Gastroesophageal sphincter (tissue), 4 donors: Measurements from ENCODE around the gene P3H2. TPM values are rescaled to one million over a fixed set of nuclear protein-coding genes. Genes with fewer than 3 reads are reported as not detected.

Source experiments
- ATAC-seq: fragments of 150-250 bp; one replicate; pipeline ENCODE4 v1.9.1; 2016; ENCODE audit warnings: mild to moderate bottlenecking, moderate library complexity
- H3K27ac ChIP-seq, 4 donors: fragments of 200-600 bp; sonication (generic) in 3 of 4; 1 replicate in 3 of 4; 2 replicates in 1 of 4; pipeline ENCODE4 v1.5.1; 2016 to 2019
- H3K27me3 ChIP-seq: fragments of 200-600 bp; sonication (generic); one replicate; pipeline ENCODE4 v1.5.1; 2019
- H3K36me3 ChIP-seq, 2 donors: fragments of 200-600 bp; sonication (generic); one replicate each; pipeline ENCODE4 v1.5.1; 2019; ENCODE audit warnings: control low read depth in 1 of 2
- H3K4me1 ChIP-seq, 3 donors: fragments of 200-600 bp; sonication (generic); 1 replicate in 2 of 3; 2 replicates in 1 of 3; pipeline ENCODE4 v1.5.1; 2016 to 2019; ENCODE audit warnings: control low read depth in 2 of 3
- H3K4me3 ChIP-seq, 2 donors: fragments of 200-600 bp; sonication (generic); one replicate each; pipeline ENCODE4 v1.5.1; 2019; ENCODE audit warnings: mild to moderate bottlenecking in 1 of 2, moderate library complexity in 1 of 2
- H3K9me3 ChIP-seq, 3 donors: fragments of 200-600 bp; sonication (generic); one replicate each; pipeline ENCODE4 v1.5.1; 2017 to 2019; ENCODE audit warnings: control low read depth in 2 of 3
- CTCF ChIP-seq, 4 experiments: fragments of 200-600 bp in 2 of 4; fragments of 450-650 bp in 2 of 4; sonication (generic) in 1 of 4; IDR thresholded peaks; one replicate each; pipeline ENCODE4 v1.5.1; 2017 to 2019; ENCODE audit warnings: antibody characterized with exemption in 4 of 4, mild to moderate bottlenecking in 2 of 4, moderate library complexity in 2 of 4
- EP300 ChIP-seq: sonication (generic); formaldehyde crosslinking; IDR thresholded peaks from one replicate; pipeline ENCODE4 v1.6.1; 2017; ENCODE audit warnings: antibody characterized with exemption, mild to moderate bottlenecking
- POLR2A ChIP-seq, 2 donors: fragments of 450-650 bp; IDR thresholded peaks; one replicate each; pipeline ENCODE4 v1.6.1; 2017; ENCODE audit warnings: antibody characterized with exemption in 2 of 2, mild to moderate bottlenecking in 2 of 2, moderate library complexity in 1 of 2
- POLR2AphosphoS5 ChIP-seq: sonication (generic); formaldehyde crosslinking; IDR thresholded peaks from one replicate; pipeline ENCODE4 v1.6.1; 2017; ENCODE audit warnings: antibody characterized with exemption
- WGBS, 2 donors: methylation state at CpG; one replicate each; pipeline ENCODE4 v1.1.5; 2018; ENCODE audit warnings: low coverage in 1 of 2; 5-methylcytosine and 5-hydroxymethylcytosine counted together
- total RNA-seq, 4 donors: library from RNA; depleted of rRNA; stranded (reverse); fragments of >200 nt; gene quantifications; one replicate each; pipeline ENCODE4 v1.1.0, GENCODE V29; 2016

Gene P3H2
- total RNA-seq, 4 donors from 2014 or later = 10.6 to 55.9 (median 36.2) TPM

- Histone ChIP-seq H3K4me1 (no peaks in the 10 kb centered on the region), H3K36me3 (no peaks in the 10 kb centered on the region), H3K9me3 (no peaks in the 10 kb centered on the region), H3K27ac (no peak overlapping the region), H3K4me3 (no peak overlapping the region), H3K27me3 (no peaks in the 10 kb centered on the region)
- no peak for TF ChIP-seq POLR2AphosphoS5
- TF ChIP-seq CTCF (IDR thresholded peaks at IDR 0.05) = no peak
- no peak for TF ChIP-seq POLR2A (IDR thresholded peaks at IDR 0.05)
- TF ChIP-seq EP300 = no peak
- no peak for ATAC-seq
- WGBS, 2 donors = 50 to 56% methylated on average over 4 of the region's 4 CpGs
These were observed 10.6 kb upstream of the P3H2 start for GRCh38 chr3:190131329-190131728.

GRCh38 chr3:190130696-190131095 is 10.0 kb upstream of the P3H2 start:
- H3K36me3 ChIP-seq = no peaks in the 10 kb centered on the region
- H3K4me1 ChIP-seq = no peaks in the 10 kb centered on the region
- no peaks in the 10 kb centered on the region for H3K27me3 ChIP-seq
- 74 to 87% methylated on average over 3 to 6 of the region's 6 CpGs for WGBS, 2 donors
- no peaks in the 10 kb centered on the region for H3K9me3 ChIP-seq
- ATAC-seq = no peak
- no peak overlapping the region for H3K4me3 ChIP-seq
- TF ChIP-seq CTCF (IDR thresholded peaks at IDR 0.05) (no peak), POLR2AphosphoS5 (no peak), EP300 (no peak), POLR2A (IDR thresholded peaks at IDR 0.05) (no peak)
- no peak overlapping the region for H3K27ac ChIP-seq

- no peaks in the 10 kb centered on the region for H3K36me3 ChIP-seq
These were observed 9.3 kb upstream of the P3H2 start for GRCh38 chr3:190130037-190130436.

GRCh38 chr3:190127797-190128196 is 7.1 kb upstream of the P3H2 start:
- no peaks in the 10 kb centered on the region for H3K4me1 ChIP-seq
- no peak overlapping the region for H3K27ac ChIP-seq
- no peaks in the 10 kb centered on the region for H3K9me3 ChIP-seq
- TF ChIP-seq CTCF (IDR thresholded peaks at IDR 0.05) (no peak), POLR2AphosphoS5 (no peak), EP300 (no peak), POLR2A (IDR thresholded peaks at IDR 0.05) (no peak)
- H3K36me3 ChIP-seq = no peaks in the 10 kb centered on the region
- 82 to 83% methylated on average over 2 to 6 of the region's 6 CpGs for WGBS, 2 donors
- H3K27me3 ChIP-seq = no peaks in the 10 kb centered on the region
- no peak for ATAC-seq
- no peak overlapping the region for H3K4me3 ChIP-seq

More at GRCh38 chr3:190130037-190130436, 9.3 kb upstream of the P3H2 start:
- Histone ChIP-seq H3K27ac (no peak overlapping the region), H3K4me3 (no peak overlapping the region), H3K27me3 (no peaks in the 10 kb centered on the region), H3K4me1 (no peaks in the 10 kb centered on the region), H3K9me3 (no peaks in the 10 kb centered on the region)
- ATAC-seq = no peak
- WGBS, 2 donors = 100% methylated on average over 1 to 2 of the region's 2 CpGs
- TF ChIP-seq POLR2AphosphoS5 (no peak), CTCF (IDR thresholded peaks at IDR 0.05) (no peak), EP300 (no peak), POLR2A (IDR thresholded peaks at IDR 0.05) (no peak)

GRCh38 chr3:190127195-190127594 is 6.5 kb upstream of the P3H2 start:
- Histone ChIP-seq H3K27ac (no peak overlapping the region), H3K4me1 (no peaks in the 10 kb centered on the region), H3K9me3 (no peaks in the 10 kb centered on the region), H3K27me3 (no peaks in the 10 kb centered on the region), H3K4me3 (no peak overlapping the region), H3K36me3 (no peaks in the 10 kb centered on the region)
- no peak for TF ChIP-seq POLR2A (IDR thresholded peaks at IDR 0.05)
- TF ChIP-seq POLR2AphosphoS5 = no peak
- no peak for TF ChIP-seq CTCF (IDR thresholded peaks at IDR 0.05)
- TF ChIP-seq EP300 = no peak
- 100% methylated on average over 1 of the region's 1 CpG for WGBS, 2 donors
- ATAC-seq = no peak
